GM10266 (cell line): ENCODE results near the gene LRRC14B.
"Not testable (repeated sequence)": the region's sequence is repeated elsewhere in the genome, so short reads cannot be mapped to it uniquely, and the experiment has no call there.

ENCODE experiments used
- DNase-seq: peaks from one replicate; pipeline ENCODE4 v3.0.0; 2012; ENCODE audit errors: extremely low spot score
- TF ChIP-seq, protein P1 (sequence below): IDR thresholded peaks from 2 replicates; pipeline ENCODE4 v1.5.1; 2012; ENCODE audit warnings: mild to moderate bottlenecking, low read depth; ENCODE audit not compliant: control insufficient read depth, insufficient read depth; ENCODE audit errors: missing control alignments

LRRC14B gene

GRCh38 chr5:213803-214395 lies 22.6 kb downstream of the LRRC14B start:
- TF ChIP-seq, protein P1, sequence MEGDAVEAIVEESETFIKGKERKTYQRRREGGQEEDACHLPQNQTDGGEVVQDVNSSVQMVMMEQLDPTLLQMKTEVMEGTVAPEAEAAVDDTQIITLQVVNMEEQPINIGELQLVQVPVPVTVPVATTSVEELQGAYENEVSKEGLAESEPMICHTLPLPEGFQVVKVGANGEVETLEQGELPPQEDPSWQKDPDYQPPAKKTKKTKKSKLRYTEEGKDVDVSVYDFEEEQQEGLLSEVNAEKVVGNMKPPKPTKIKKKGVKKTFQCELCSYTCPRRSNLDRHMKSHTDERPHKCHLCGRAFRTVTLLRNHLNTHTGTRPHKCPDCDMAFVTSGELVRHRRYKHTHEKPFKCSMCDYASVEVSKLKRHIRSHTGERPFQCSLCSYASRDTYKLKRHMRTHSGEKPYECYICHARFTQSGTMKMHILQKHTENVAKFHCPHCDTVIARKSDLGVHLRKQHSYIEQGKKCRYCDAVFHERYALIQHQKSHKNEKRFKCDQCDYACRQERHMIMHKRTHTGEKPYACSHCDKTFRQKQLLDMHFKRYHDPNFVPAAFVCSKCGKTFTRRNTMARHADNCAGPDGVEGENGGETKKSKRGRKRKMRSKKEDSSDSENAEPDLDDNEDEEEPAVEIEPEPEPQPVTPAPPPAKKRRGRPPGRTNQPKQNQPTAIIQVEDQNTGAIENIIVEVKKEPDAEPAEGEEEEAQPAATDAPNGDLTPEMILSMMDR: no peak
- DNase-seq: no peak

GRCh38 chr5:215256-215655 lies 24.0 kb downstream of the LRRC14B start:
- not testable (repeated sequence) for DNase-seq

- DNase-seq: not testable (repeated sequence)
These were observed 24.8 kb downstream of the LRRC14B start for GRCh38 chr5:216076-216475.

- TF ChIP-seq, protein P1: peak; percentile 56
- peak; percentile 100 for DNase-seq
These were observed 26.5 kb downstream of the LRRC14B start, which contains the start of the genes CCDC127 and SDHA for GRCh38 chr5:217494-218456. TSS of gene CCDC127 (minus strand) at chr5:218153. CDS start at chr5:216849, 1,304 bp downstream. TSS of gene SDHA (plus strand) at chr5:218320. CDS start at chr5:218356, 36 bp downstream.

DNA sequence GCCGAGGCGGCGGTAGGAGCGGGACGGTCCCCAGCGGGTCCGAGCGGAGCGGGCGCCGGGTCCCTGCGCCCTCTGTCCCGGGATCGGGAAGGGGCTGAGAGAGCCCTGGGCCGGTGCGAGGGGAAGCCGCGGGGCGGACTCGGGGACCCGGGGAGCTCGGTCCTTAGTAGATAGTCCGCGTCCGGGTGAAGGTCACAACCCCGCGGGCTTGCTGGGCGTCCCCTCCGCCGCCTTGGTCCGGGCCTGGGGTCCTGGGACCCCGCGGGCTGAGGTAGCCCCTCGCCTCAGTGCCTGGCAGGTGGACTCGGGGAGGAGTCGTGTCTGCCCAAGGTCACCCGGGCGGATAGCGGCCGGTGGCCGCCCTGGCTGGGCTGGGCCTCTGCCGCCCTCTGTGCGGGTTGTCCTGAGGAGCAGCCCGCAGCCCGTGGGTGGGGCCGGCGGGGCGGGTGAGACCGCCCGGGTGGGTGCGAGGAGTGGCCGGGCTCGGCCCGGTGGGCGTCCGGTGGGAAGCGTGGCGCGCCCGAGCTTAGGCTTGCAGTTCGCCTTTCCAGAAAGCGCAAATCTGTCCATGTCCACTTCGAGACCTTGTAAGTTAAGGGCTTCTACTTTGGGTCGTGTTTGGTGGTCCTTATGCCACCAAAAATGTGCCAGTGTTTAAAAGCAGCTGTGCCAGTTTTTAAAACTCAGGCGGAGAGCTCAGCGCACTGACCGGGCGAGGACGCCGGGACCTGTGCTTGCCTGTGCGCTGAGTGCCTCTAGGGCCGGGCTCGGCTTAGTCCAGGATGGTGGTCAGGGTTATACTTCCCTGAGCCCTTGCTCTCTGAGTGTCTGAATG lies 27.4 kb downstream of the LRRC14B start:
- DNase-seq: peak; percentile 23
- TF ChIP-seq, protein P1: no peak

DNA sequence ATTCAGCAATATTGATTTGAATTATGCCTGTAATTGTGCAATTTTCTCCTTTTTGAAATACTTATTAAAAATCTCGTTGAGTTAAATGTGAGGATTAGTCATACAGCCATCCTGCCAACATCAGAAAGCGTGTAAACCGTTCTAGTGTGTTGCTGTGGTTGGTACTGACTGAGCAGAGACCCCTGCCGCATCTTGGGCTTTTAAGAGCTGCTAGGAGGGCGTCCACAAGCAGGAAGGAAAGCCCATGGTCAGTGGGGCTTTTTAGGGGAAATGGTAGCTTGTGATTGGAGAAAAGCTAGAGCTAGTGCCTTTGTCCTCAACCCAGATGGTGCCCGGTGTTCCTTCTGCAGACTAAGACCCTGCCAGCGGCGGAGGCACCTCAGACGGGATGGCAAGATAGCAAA lies 28.2 kb downstream of the LRRC14B start:
- TF ChIP-seq, protein P1: no peak
- peak; percentile 22 for DNase-seq

- DNase-seq: peak; percentile 51
- TF ChIP-seq, protein P1: no peak
These were observed 28.7 kb downstream of the LRRC14B start for GRCh38 chr5:219991-220390.

DNA sequence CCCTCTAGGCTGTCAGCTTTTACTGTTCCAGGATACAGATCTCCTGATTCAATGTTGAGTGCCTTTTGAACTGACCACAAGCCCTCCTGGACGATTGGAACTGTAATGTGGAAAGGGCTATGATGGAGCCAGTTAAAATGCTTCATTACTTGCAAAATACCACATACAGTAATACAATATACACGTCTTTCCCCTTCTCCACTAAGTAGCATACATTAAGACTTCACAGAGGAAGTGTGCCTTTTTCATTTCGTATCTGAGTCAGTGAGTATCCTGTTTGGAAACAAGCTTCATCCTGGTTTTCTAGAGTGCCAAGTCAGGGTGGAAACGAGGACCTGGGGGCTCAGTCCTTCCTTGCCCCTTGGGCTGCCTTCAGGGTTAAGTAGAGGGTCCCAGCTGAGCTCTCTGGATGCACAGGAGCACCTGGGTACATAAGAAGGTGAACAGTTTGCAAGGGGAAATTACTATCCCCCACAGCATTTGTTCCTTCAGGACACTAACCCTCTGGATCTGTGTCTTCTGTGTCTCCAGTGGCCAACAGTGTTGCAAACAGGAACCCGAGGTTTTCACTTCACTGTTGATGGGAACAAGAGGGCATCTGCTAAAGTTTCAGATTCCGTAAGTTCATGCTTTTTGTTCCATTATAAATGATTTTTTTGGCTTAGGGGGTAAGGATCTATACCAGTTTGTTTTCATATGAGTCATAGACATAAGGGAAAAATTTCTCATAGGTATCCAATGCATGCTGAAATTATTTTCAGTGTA lies 31.8 kb downstream of the LRRC14B start:
- DNase-seq: not testable (repeated sequence)
